ENCODE results near the gene FOCAD.

- no peak for TF ChIP-seq PATZ1 (CRISPR knock-in tag; IDR thresholded peaks at IDR 0.05; ENCODE audit: borderline replicate concordance)
- TF ChIP-seq ZNF8 (CRISPR knock-in tag; IDR thresholded peaks at IDR 0.05), result no peak
- TF ChIP-seq POU6F1 (CRISPR knock-in tag; IDR thresholded peaks at IDR 0.05; ENCODE audit: borderline replicate concordance, low read depth), result no peak
- no peak for TF ChIP-seq TOX (CRISPR knock-in tag; IDR thresholded peaks at IDR 0.05; ENCODE audit: borderline replicate concordance)
- no peak for TF ChIP-seq ZFP30 (CRISPR knock-in tag; IDR thresholded peaks at IDR 0.05)
- no peak for TF ChIP-seq GLIS3 (CRISPR knock-in tag; IDR thresholded peaks at IDR 0.05)
- no peak for TF ChIP-seq ISL1 (CRISPR knock-in tag; IDR thresholded peaks at IDR 0.05)
- no peak for TF ChIP-seq ZNF70 (CRISPR knock-in tag; IDR thresholded peaks at IDR 0.05)
These were observed 29.1 kb downstream of the FOCAD start for GRCh38 chr9:20713172-20713571.

Measured in SK-N-SH treated with all-trans-retinoic acid at 6 μM for 48 hours (cell line).